ENCODE measurements around the gene TPRG1L.

TPRG1L gene

GRCh38 chr1:3675436-3675835, 50.6 kb downstream of the TPRG1L start:
- H3K4me3 ChIP-seq (ENCODE audit: control insufficient read depth in 1 of 7, extremely low read depth in 1 of 7, insufficient read depth in 4 of 7, low read depth in 2 of 7, low read length in 6 of 7), result no peak overlapping the region
- H3K4me1 ChIP-seq (ENCODE audit: control extremely low read depth in 1 of 4, control insufficient read depth in 4 of 4, insufficient read depth in 4 of 4, low read length in 3 of 4), result peaks cover 0 to 44% (median 29%) of the 10 kb centered on the region in 4 experiments
- H3K9me3 ChIP-seq (ENCODE audit: control extremely low read depth in 1 of 5, control insufficient read depth in 4 of 5, insufficient read depth in 2 of 5, low read depth in 1 of 5, low read length in 4 of 5), result no peaks in the 10 kb centered on the region
- POLR2A ChIA-PET, result no interaction called here
- H3K27ac ChIP-seq (ENCODE audit: insufficient read depth in 1 of 2, low read depth in 1 of 2, low read length in 2 of 2, poor library complexity in 1 of 2, severe bottlenecking in 2 of 2), result no peak overlapping the region
- CTCF ChIA-PET, result no interaction called here
- 96% methylated on average over 11 of the region's 11 CpGs for WGBS (ENCODE audit: insufficient coverage)
- peaks cover 0 to 5% (median 0%) of the 10 kb centered on the region in 5 experiments for H3K27me3 ChIP-seq (replicated peaks in 2 of 5; ENCODE audit: control insufficient read depth in 4 of 5, insufficient read depth in 5 of 5, low read length in 4 of 5)
- no peak for DNase-seq
- H3K36me3 ChIP-seq (ENCODE audit: control insufficient read depth in 4 of 4, insufficient read depth in 4 of 4, low read length in 3 of 4), result no peaks in the 10 kb centered on the region

- POLR2A ChIA-PET, result no interaction called here
- WGBS (ENCODE audit: insufficient coverage), result 76% methylated on average over 17 of the region's 22 CpGs
- Histone ChIP-seq H3K4me3 (ENCODE audit: control insufficient read depth in 1 of 7, extremely low read depth in 1 of 7, insufficient read depth in 4 of 7, low read depth in 2 of 7, low read length in 6 of 7) (peak overlapping the region in 1 of 7 experiments; percentile 10), H3K36me3 (ENCODE audit: control insufficient read depth in 4 of 4, insufficient read depth in 4 of 4, low read length in 3 of 4) (no peaks in the 10 kb centered on the region), H3K4me1 (ENCODE audit: control extremely low read depth in 1 of 4, control insufficient read depth in 4 of 4, insufficient read depth in 4 of 4, low read length in 3 of 4) (peaks cover 0 to 44% (median 29%) of the 10 kb centered on the region in 4 experiments), H3K27ac (ENCODE audit: insufficient read depth in 1 of 2, low read depth in 1 of 2, low read length in 2 of 2, poor library complexity in 1 of 2, severe bottlenecking in 2 of 2) (no peak overlapping the region), H3K27me3 (replicated peaks in 2 of 5; ENCODE audit: control insufficient read depth in 4 of 5, insufficient read depth in 5 of 5, low read length in 4 of 5) (peaks cover 0 to 5% (median 0%) of the 10 kb centered on the region in 5 experiments), H3K9me3 (ENCODE audit: control extremely low read depth in 1 of 5, control insufficient read depth in 4 of 5, insufficient read depth in 2 of 5, low read depth in 1 of 5, low read length in 4 of 5) (no peaks in the 10 kb centered on the region)
- CTCF ChIA-PET, result interaction anchor here (1.4 to 2.2 kb wide), 2 partner anchors 15 to 19 kb away, joined by 4 to 5 read pairs; no protein-coding TSS in a partner anchor
- DNase-seq, result peak; percentile 32 to 63 (median 50)
These were observed 52.0 kb downstream of the TPRG1L start for GRCh38 chr1:3676581-3677470.

- peak overlapping the region in 1 of 7 experiments; percentile 10 for H3K4me3 ChIP-seq (ENCODE audit: control insufficient read depth in 1 of 7, extremely low read depth in 1 of 7, insufficient read depth in 4 of 7, low read depth in 2 of 7, low read length in 6 of 7)
- WGBS (ENCODE audit: insufficient coverage), result 30% methylated on average over 2 of the region's 5 CpGs
- no peaks in the 10 kb centered on the region for H3K9me3 ChIP-seq (ENCODE audit: control extremely low read depth in 1 of 5, control insufficient read depth in 4 of 5, insufficient read depth in 2 of 5, low read depth in 1 of 5, low read length in 4 of 5)
- no peak overlapping the region for H3K27ac ChIP-seq (ENCODE audit: insufficient read depth in 1 of 2, low read depth in 1 of 2, low read length in 2 of 2, poor library complexity in 1 of 2, severe bottlenecking in 2 of 2)
- H3K4me1 ChIP-seq (ENCODE audit: control extremely low read depth in 1 of 4, control insufficient read depth in 4 of 4, insufficient read depth in 4 of 4, low read length in 3 of 4), result peaks cover 0 to 41% (median 29%) of the 10 kb centered on the region in 4 experiments
- peak; percentile 26 to 69 (median 63) for DNase-seq
- H3K36me3 ChIP-seq (ENCODE audit: control insufficient read depth in 4 of 4, insufficient read depth in 4 of 4, low read length in 3 of 4), result no peaks in the 10 kb centered on the region
- ChIA-PET POLR2A (no interaction called here), CTCF (interaction anchor here (2.2 kb wide), 1 partner anchor 18 kb away, joined by 5 read pairs; no protein-coding TSS in a partner anchor)
- peaks cover 0 to 5% (median 0%) of the 10 kb centered on the region in 5 experiments for H3K27me3 ChIP-seq (replicated peaks in 2 of 5; ENCODE audit: control insufficient read depth in 4 of 5, insufficient read depth in 5 of 5, low read length in 4 of 5)
These were observed 52.7 kb downstream of the TPRG1L start for GRCh38 chr1:3677484-3677883.

GRCh38 chr1:3678361-3679097, 53.7 kb downstream of the TPRG1L start:
- H3K27ac ChIP-seq (ENCODE audit: insufficient read depth in 1 of 2, low read depth in 1 of 2, low read length in 2 of 2, poor library complexity in 1 of 2, severe bottlenecking in 2 of 2), result no peak overlapping the region
- WGBS (ENCODE audit: insufficient coverage), result 57% methylated on average over 20 of the region's 21 CpGs
- ChIA-PET POLR2A (no interaction called here), CTCF (interaction anchor here (2.2 kb wide), 1 partner anchor 17 kb away, joined by 5 read pairs; no protein-coding TSS in a partner anchor)
- peak in 1 of 3 donors; percentile 21 for DNase-seq
- no peaks in the 10 kb centered on the region for H3K9me3 ChIP-seq (ENCODE audit: control extremely low read depth in 1 of 5, control insufficient read depth in 4 of 5, insufficient read depth in 2 of 5, low read depth in 1 of 5, low read length in 4 of 5)
- peaks cover 0 to 7% (median 4%) of the 10 kb centered on the region in 5 experiments for H3K27me3 ChIP-seq (replicated peaks in 2 of 5; ENCODE audit: control insufficient read depth in 4 of 5, insufficient read depth in 5 of 5, low read length in 4 of 5)
- H3K4me1 ChIP-seq (ENCODE audit: control extremely low read depth in 1 of 4, control insufficient read depth in 4 of 4, insufficient read depth in 4 of 4, low read length in 3 of 4), result peaks cover 0 to 36% (median 29%) of the 10 kb centered on the region in 4 experiments
- H3K4me3 ChIP-seq (ENCODE audit: control insufficient read depth in 1 of 7, extremely low read depth in 1 of 7, insufficient read depth in 4 of 7, low read depth in 2 of 7, low read length in 6 of 7), result no peak overlapping the region
- H3K36me3 ChIP-seq (ENCODE audit: control insufficient read depth in 4 of 4, insufficient read depth in 4 of 4, low read length in 3 of 4), result no peaks in the 10 kb centered on the region

- POLR2A ChIA-PET, result no interaction called here
- CTCF ChIA-PET, result no interaction called here
- Histone ChIP-seq H3K27ac (ENCODE audit: insufficient read depth in 1 of 2, low read depth in 1 of 2, low read length in 2 of 2, poor library complexity in 1 of 2, severe bottlenecking in 2 of 2) (no peak overlapping the region), H3K9me3 (ENCODE audit: control extremely low read depth in 1 of 5, control insufficient read depth in 4 of 5, insufficient read depth in 2 of 5, low read depth in 1 of 5, low read length in 4 of 5) (no peaks in the 10 kb centered on the region), H3K36me3 (ENCODE audit: control insufficient read depth in 4 of 4, insufficient read depth in 4 of 4, low read length in 3 of 4) (no peaks in the 10 kb centered on the region), H3K27me3 (replicated peaks in 2 of 5; ENCODE audit: control insufficient read depth in 4 of 5, insufficient read depth in 5 of 5, low read length in 4 of 5) (peaks cover 0 to 11% (median 7%) of the 10 kb centered on the region in 5 experiments), H3K4me3 (ENCODE audit: control insufficient read depth in 1 of 7, extremely low read depth in 1 of 7, insufficient read depth in 4 of 7, low read depth in 2 of 7, low read length in 6 of 7) (no peak overlapping the region), H3K4me1 (ENCODE audit: control extremely low read depth in 1 of 4, control insufficient read depth in 4 of 4, insufficient read depth in 4 of 4, low read length in 3 of 4) (peaks cover 0 to 36% (median 29%) of the 10 kb centered on the region in 4 experiments)
- 88% methylated on average over 18 of the region's 18 CpGs for WGBS (ENCODE audit: insufficient coverage)
- DNase-seq, result no peak
These were observed 54.3 kb downstream of the TPRG1L start for GRCh38 chr1:3679098-3679555.
